HG02798 (cell line): Measurements from ENCODE around the gene LPAR3.
A peak's percentile ranks its signal among the peaks of the same experiment; 100 is the strongest.
"Not testable (repeated sequence)": the region's sequence is repeated elsewhere in the genome, so short reads cannot be mapped to it uniquely, and the experiment has no call there.

ENCODE experiments used
- ATAC-seq: cut with Tn5 transposase; IDR thresholded peaks from one replicate; pipeline ENCODE4 v1.9.1; 2021; ENCODE audit warnings: mild to moderate bottlenecking; ENCODE audit not compliant: unreplicated experiment, poor library complexity

Gene LPAR3, protein sequence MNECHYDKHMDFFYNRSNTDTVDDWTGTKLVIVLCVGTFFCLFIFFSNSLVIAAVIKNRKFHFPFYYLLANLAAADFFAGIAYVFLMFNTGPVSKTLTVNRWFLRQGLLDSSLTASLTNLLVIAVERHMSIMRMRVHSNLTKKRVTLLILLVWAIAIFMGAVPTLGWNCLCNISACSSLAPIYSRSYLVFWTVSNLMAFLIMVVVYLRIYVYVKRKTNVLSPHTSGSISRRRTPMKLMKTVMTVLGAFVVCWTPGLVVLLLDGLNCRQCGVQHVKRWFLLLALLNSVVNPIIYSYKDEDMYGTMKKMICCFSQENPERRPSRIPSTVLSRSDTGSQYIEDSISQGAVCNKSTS

DNA sequence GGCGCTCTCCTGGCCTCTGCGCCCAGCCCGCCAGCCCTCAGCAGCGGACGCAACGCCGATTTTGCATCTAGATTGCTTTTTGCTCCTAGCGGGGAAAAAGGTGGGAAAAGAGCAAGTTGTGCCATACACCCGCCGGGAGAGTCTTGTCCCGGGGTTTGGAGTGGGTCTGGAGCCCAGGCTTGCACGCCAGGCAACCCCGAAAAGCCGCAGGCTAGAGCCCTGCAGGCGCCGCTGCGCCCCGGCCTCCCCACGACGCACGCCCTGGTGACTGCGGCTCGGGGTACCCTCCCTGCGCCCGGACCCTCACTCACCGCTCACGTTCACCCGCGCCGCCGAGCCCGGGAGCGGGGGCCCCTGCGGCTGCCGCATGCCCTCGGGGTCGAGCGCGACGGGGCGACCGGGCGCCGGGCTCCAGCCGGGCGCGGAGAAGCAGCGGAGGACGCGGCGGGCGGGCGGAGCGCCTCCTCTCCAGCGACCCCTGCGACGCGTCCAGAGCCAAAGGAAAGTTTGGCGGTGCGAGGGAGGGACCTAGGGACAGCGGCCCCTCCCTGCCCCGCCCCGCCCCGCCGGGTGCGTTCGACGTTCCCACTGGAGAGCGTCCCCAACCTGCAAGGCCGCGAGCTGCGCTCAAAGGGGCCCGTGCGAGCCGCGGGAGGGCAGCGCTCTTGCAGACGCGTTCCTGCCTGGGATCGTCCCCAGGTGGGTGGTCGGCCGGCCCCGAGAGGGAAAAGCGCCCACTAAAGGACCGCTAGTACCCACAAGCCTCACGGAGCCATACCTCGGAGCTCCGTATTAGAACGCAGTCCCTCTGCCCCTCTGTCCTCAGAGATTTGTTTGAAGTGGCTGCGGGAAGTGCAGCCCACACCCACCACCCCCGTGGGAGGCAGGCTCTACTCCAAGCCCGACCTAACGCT, at the start of gene LPAR3:
LPAR3 (minus strand) TSS at position 502 of the 914 bp plus-strand sequence. CDS start 27,086 bp downstream, outside the sequence.
- ATAC-seq: no peak

DNA sequence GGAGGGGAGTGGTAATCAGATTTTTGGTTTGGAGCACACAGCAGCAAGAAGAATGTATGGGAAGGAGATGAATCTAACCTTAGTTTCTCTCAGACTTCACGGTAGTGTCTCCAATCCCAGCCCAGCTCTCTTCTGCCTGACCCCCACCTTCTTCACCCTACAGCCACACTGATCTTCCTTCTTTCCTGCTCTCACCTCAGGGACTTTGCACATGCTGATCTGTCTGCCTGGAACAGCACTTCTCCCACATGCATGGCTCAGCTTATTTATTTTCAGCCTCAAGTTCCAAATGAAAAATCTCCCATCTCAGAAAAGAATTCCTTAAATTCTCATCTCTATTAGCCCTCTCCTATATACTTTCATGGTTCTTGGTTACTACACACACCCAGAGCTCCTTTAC, 48.8 kb upstream of the LPAR3 start:
- ATAC-seq: no peak

DNA sequence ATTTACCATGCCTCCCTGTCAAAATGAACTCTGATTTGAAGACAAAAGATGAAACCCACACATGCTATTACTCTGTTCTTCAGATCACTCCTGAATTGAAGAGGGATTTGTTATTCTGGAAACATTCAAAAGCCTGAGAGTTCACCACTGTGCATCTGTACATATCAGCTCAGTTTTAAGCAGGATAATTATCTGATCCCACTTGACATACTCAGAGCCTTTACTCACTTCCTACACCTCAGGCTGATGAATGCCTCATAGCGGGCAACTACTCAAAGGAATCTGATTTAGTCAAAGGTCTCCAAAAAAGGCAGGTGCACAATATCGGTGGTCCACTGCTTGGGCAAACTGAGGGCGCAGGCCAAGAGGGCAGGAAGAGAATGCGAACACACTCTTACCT, 47.5 kb upstream of the LPAR3 start:
- no peak for ATAC-seq

DNA sequence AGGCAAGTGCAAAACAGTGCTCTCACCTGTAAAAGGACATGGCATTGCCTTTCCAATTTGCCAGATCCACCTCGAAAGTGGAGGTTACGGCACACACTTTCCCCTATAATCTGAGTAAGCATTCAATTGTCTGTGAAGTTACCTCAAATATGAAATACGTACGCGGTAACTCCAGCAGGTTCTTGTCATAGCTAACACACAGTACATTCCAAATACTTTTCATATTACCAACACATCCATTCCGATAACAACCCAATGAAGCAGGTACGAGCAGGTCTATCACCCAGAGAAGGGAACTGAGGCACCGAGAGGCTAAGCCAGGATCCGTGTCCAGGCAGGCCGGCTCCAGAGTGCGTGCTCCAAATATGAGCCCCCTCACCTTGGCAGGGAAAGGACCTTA, 46.8 kb upstream of the LPAR3 start:
- ATAC-seq: no peak

DNA sequence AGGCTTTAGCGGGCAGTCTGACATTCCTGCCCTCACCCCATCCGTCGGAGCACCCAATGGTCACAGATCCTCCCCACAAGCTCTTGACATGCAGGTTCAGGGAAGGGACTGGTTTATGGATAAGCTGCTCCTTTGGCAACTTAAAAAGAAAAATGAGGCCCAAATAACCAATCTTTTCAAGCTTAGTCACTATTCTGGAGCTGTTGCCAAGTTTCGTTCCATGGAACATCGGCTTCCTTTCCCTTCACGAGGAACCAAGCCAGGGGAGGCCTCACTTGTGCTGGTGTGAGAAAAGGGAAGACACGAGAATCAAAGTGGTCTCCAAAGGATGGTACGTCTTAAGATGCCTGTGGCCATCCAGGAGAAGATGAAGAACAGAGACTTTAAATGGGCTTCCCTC, 46.1 kb upstream of the LPAR3 start:
- no peak for ATAC-seq

DNA sequence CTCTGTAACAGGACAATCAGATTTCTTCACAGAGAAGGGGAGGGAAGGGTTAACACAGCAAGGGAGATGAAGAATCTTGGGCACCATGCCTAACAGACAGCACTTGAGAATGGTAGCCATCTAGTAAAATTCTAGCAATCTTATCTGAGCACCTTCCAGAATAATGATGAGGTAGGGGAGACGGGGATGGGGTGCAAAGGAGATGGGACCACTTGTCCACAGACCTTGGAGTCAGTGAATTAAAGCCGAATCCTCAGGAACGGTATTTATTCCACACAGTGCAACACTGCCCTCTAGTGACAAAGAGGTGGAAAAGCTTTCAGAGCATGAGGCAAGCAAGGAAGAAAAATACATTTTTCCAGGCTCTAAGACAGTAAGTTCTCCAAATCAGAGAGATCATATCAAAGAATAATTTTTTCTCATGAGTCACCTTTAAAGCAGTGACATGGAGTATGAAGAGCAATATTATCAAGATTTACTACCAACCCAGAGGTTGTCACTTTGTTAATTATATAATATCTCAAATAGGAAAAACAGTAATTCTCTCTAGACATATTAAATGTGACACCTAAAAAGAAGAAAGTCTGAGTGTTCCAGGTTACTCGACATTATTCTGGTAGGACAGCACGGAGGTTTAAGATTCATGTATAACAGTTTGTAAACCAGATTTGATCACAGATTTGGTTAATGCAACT, 43.3 kb upstream of the LPAR3 start:
- ATAC-seq: peak; percentile 43

DNA sequence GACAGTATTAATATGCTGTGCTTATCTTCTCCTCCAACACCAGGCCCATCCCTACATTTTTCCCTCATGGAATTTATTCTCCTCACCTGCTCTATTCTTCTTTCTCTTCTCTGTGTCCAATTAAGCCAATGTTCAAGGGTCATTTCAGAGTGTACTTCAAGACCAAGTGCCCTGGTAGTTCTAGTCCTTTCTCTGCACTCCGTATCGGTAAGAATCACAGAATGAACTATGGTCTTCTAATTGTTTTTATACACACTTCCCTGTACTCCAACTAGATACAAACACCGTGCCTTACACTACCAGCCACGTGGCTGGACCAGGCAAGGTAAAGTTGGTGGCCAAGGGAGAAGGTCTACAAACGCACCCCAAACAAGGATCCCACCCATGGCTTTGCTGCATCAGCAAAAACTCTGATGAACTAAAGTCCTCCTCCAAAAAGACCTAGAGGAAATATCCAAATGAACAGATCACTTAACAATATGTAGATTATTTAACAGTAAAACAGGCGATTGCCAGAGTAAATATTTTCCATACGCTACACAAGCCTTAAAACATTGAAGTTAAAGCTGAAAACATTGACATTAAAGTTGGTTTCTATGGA, 40.1 kb upstream of the LPAR3 start:
- no peak for ATAC-seq

DNA sequence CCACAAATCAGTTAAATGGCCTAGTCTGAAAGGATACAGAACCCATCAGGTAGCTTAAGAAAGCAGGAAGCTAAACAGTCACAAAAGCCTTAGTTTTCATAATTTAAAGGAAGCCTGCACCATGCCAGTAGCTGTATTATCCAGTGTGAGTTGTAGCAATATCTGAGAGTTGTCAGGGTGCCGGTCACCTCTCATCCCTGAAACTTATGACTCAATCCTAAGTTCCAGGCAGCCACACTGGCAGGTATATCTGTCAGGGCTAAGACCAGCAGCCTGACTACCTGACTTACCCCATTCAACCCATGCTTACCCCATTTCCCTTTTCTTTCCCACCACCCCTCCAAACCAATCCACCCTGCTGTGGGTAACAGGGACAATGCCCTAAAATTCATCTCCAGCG, 37.8 kb upstream of the LPAR3 start:
- no peak for ATAC-seq

DNA sequence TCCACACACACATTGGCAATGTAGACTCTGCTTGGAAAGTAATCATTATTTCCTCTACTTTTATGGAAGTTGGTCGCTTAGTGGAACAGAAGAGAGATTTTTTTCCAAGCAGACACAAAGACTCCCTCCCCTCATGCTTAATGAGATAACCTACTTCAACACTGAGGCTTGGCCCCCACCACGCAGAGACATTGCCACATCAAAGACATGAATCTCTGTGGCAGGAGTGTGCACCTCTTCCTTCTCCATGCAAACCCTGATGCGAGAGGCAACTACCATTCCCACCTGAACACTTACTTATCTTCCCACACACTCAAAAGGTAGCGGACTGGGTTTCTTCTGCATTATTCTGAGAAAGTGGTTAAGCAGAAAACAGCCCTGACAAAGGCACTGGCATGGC, 37.3 kb upstream of the LPAR3 start:
- ATAC-seq: no peak

DNA sequence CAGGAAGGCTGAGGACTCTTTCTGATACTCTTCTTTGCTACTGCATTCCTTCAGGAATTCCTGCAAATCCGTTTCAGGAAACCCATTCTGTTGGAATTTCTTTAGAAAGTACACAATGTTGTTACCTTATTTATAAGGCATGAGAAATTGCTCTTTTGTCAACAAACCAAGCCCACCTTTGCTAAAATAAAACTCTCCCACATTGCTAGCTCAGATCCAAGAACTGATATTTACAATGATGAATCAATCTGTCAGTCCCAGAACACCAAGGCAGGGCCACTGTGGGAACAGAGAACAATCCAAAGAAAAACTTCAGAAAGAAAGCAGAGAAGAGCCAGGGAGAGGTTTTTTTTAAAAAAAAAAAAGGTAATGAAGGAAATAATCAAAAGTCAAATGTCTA, 36.6 kb upstream of the LPAR3 start:
- ATAC-seq: no peak

DNA sequence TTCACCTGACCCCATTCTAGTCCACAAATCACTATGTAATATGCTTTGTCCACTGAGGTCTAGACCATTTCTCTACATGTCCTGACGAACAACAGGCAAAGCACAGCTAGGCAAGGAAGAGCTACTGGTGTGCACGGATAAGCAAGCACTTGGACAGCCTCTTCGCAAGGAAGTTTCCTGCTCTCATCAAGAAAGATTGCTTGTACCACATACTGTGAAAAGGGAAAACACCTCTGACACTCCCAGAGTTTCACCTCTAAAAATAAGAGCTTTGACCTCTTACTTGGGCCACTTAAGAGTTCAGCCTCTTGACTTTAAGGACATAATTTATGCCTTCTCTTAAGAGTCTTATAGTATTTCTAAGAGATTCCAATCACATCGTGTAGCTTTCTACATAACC, 36.0 kb upstream of the LPAR3 start:
- ATAC-seq: no peak

DNA sequence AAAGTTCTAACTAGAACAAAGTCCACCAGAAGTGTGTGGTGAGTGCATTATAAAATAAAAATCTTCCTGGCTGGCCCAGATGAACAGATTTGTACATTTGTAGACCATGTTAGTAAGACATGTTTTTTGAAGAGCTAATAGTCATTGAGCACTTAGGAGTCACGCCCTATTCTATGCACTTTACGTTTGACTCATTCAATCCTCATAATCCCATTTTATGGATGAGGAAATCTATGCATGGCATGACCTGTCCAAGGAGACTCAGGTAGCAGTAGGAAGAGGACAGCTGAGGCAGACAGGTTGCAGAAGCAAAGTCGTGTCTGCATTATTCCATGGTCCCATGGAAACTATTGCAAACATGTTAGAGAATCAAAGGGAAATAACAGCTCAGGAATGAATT, 30.3 kb upstream of the LPAR3 start:
- ATAC-seq: no peak

DNA sequence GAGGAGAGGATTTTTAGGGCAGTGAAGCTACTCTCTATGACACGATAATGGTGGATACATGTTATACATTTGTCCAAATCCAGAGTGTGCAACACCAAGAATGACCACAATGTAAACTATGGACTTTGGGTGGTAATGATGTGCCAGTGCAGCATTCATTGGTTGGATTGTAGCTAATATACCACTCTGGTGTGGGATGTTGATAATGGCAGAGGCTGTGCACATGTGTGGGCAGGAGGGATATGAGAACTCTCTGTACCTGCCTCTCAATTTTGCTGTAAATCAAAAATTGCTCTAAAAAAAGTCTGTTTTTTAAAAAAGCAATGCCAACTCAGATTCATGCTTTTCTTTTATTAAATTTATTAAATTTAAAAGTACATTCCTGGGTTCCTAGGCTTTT, 27.2 kb upstream of the LPAR3 start:
- no peak for ATAC-seq

DNA sequence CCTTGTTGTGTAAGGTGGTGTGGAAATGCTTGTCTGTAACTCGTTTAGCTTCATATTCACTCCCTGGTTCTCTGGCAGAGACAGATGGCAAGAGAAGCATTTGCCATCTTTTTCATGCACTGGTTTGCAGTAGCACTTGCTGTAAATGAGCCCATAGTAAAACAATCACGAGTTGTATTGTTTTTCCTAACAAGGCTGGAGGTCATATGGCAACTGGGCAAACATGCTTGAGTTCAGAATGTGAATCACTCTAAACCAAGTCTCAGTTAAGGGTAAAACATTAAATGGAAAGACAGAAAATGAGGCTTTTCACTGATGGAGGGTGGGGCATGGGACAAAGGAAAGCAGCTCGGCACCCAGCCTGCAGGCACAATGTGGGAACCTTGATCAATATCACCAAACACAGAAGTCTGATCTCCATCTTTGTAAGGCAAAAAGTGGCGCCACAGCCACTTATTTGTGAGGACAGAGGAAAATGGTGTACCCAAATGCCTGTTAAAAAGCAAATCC, 26.5 kb upstream of the LPAR3 start:
- ATAC-seq: no peak

DNA sequence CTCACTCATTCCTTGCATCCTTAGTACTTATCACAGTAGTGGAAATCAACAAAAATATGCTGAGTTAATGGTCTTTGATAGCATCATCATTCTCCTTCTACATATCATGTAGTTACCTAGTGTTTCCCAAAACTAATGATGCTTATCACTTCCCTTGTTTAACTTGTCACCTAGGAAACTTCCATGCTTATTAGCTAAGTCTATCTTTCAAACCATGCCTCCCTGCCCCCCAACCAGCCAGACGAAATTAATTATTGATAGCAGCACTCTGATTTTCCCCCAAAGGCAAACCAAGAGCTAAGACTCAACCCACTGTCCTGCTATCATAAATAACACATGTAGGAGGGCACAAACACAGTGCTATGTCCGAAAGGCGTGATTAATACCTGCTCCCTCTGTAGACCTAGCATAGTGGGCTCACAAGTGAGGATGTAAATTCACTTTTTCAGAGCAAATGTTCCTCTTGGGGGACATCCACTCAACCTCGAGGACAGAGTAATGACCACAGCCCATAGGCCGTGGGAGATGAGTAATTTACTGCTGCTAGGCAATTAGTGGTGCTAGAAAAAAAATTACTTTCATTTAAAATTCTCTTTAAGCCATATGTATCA, 25.8 kb upstream of the LPAR3 start:
- no peak for ATAC-seq

DNA sequence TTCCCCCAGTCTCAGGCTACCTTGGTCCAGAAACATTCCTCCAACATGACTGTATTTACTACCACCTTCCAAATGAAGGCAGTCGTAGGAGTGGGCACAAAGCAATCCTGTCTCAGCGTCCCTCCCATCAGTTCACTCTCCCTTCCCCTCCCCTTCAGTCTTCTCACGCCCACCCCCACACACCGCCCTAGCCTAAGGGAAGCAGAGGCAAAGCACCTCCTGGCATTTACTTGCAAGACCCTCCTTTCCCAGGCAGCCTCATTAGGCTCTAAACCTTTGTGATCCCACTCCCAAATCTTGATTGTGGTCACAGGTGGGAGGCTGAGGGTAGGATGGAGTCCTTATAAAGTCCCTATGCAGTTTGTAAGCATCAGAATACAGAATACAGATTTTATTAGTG, 23.9 kb upstream of the LPAR3 start:
- no peak for ATAC-seq

DNA sequence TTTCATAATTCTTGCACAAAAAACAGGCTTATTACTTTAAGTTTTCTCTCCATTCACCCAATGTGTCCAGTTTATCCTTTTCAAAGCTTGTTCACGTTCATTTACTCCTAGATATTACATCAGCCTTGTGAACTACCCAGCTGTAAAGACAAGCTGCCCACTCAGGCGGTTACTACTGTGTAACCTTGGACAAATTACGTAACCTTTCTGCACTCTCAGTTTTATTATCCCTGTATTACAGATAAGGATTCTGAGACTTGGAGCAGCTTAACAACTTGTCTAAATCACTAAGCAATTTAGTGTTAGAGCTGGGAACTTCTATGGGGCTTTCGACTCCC, 20.5 kb upstream of the LPAR3 start:
- ATAC-seq: no peak

DNA sequence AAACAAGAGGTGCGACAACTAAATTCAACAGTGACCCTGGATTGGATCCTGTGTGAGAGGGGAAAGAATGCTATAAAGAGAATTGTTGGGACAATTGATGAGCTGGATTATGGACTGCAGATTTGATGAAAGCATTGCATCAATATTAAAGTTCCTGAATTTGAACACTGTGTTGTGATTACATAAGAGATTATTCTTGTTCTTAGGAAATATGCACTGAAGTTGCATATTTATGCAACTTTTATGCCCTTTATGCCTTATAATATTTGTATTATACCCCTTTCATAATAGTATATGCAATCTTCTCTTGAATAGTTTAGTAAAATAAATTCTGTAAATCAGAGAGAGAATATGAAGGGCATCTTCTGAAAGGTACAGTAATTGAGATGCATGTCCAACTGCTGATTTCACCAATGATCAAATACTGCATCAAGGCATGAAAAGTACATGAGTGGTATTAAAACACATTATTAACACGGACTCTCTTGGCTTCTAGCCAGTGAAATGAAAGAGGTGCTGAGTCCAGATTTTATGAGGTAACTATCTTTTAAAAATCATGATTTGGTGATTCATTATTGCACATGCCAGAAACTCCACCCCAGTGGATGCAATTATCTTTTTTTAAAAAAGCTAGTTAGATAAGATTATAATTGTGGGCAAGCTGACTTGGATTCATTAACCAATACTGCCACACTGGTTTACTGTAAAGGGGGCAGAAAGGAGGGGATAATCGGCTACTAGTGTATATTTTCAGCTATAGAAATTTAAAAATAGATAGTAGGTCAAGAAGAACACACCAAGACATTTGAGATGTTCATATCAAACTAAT, 19.9 kb upstream of the LPAR3 start:
- ATAC-seq: no peak

DNA sequence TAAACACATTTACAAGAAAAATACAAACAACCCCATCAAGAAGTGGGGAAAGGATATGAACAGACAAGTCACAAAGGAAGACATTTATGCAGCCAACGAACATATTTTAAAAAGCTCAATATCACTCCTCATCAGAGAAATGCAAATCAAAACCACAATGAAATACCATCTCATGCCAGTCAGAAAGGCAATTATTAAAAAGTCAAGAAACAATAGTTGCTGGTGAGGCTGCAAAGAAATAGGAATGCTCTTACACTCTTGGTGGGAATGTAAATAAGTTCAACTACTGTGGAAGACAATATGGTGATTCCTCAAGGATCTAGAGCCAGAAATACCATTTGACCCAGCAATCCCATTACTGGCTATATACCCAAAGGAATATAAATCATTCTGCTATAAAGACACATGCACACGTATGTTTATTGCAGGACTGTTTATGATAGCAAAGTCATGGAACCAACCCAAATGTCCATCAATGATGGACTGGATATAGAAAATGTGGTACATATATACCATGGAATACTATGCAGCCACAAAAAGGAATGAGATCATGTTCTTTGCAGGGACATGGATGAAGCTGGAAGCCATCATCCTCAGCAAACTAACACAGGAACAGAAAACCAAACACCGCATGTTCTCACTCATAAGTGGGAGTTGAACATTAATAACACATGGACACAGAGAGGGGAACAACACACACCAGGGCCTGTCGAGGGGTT, 15.9 kb upstream of the LPAR3 start:
- not testable (repeated sequence) for ATAC-seq
